HG03064 (cell line): ENCODE results near the gene RAB28.
"Not testable (repeated sequence)": the region's sequence is repeated elsewhere in the genome, so short reads cannot be mapped to it uniquely, and the experiment has no call there.

Source experiments
- ATAC-seq: cut with Tn5 transposase; IDR thresholded peaks from one replicate; pipeline ENCODE4 v1.9.1; 2021; ENCODE audit warnings: low read depth; ENCODE audit not compliant: unreplicated experiment

The RAB28 gene

GRCh38 chr4:13454786-13455185, 29.4 kb downstream of the RAB28 start:
- ATAC-seq: no peak

GRCh38 chr4:13452927-13453579, 31.1 kb downstream of the RAB28 start:
- no peak for ATAC-seq

- no peak for ATAC-seq
Observed at GRCh38 chr4:13449590-13449989, 34.5 kb downstream of the RAB28 start.

- ATAC-seq: no peak
Observed at GRCh38 chr4:13445841-13446790, 38.0 kb downstream of the RAB28 start.

GRCh38 chr4:13441506-13441905, 42.6 kb downstream of the RAB28 start:
- ATAC-seq: no peak

- ATAC-seq: no peak
Observed at GRCh38 chr4:13436962-13437361, 47.2 kb downstream of the RAB28 start.

GRCh38 chr4:13432453-13432852, 51.7 kb downstream of the RAB28 start:
- no peak for ATAC-seq

GRCh38 chr4:13430834-13431568, 53.1 kb downstream of the RAB28 start:
- no peak for ATAC-seq

GRCh38 chr4:13427599-13428325, 56.4 kb downstream of the RAB28 start:
- ATAC-seq: no peak

- no peak for ATAC-seq
Observed at GRCh38 chr4:13415068-13415785, 68.9 kb downstream of the RAB28 start.

GRCh38 chr4:13413729-13414437, 70.3 kb downstream of the RAB28 start:
- ATAC-seq: no peak

- ATAC-seq: no peak
Observed at GRCh38 chr4:13411942-13412341, 72.2 kb downstream of the RAB28 start.

- ATAC-seq: no peak
Observed at GRCh38 chr4:13409324-13409723, 74.8 kb downstream of the RAB28 start.

GRCh38 chr4:13406156-13406555, 78.0 kb downstream of the RAB28 start:
- not testable (repeated sequence) for ATAC-seq

- ATAC-seq: no peak
Observed at GRCh38 chr4:13403833-13404232, 80.3 kb downstream of the RAB28 start.

- no peak for ATAC-seq
Observed at GRCh38 chr4:13403326-13403725, 80.8 kb downstream of the RAB28 start.

- no peak for ATAC-seq
Observed at GRCh38 chr4:13399257-13399656, 84.9 kb downstream of the RAB28 start.

- no peak for ATAC-seq
Observed at GRCh38 chr4:13396161-13396560, 88.0 kb downstream of the RAB28 start.

GRCh38 chr4:13389901-13390300, 94.2 kb downstream of the RAB28 start:
- ATAC-seq: not testable (repeated sequence)
